K562 (cell line): ENCODE measurements around the gene ERCC6L. TPM values are rescaled to one million over a fixed set of nuclear protein-coding genes. Genes with fewer than 3 reads are reported as not detected.
A peak's percentile ranks its signal among the peaks of the same experiment; 100 is the strongest.

ENCODE experiments used
- CC2D1A ChIP-seq: fragments of 450-650 bp; IDR thresholded peaks from 2 replicates; pipeline ENCODE4 v1.6.1; 2017; ENCODE audit warnings: mild to moderate bottlenecking
- DMBX1 ChIP-seq: fragments of 250-450 bp; sonication (Bioruptor Pico); IDR thresholded peaks from 2 replicates; pipeline ENCODE4 v1.8.0; 2022; ENCODE audit warnings: inconsistent platforms, mild to moderate bottlenecking, moderate library complexity, borderline replicate concordance
- ETV1 ChIP-seq: fragments of 450-650 bp; conservative IDR thresholded peaks from 2 replicates; pipeline ENCODE4 v1.6.1; 2016; ENCODE audit warnings: missing genetic modification characterization, control low read depth, low read depth, missing compliant biosample characterization
- FOXJ3 ChIP-seq: sonication (generic); formaldehyde crosslinking; IDR thresholded peaks from 2 replicates; pipeline ENCODE4 v1.4.0; 2020; ENCODE audit warnings: mild to moderate bottlenecking, missing genetic modification reagents
- MEF2A ChIP-seq: IDR thresholded peaks from 2 replicates; pipeline ENCODE4 v1.6.1; 2011; ENCODE audit warnings: low read depth, mild to moderate bottlenecking, low read length, moderate library complexity; ENCODE audit not compliant: control insufficient read depth
- NCOA2 ChIP-seq, 2 experiments: fragments of 450-650 bp; IDR thresholded peaks; 2 replicates each; pipeline ENCODE4 v1.6.1; 2018; ENCODE audit warnings: mild to moderate bottlenecking in 2 of 2, moderate library complexity in 1 of 2; ENCODE audit not compliant: partially characterized antibody in 2 of 2
- NFIC ChIP-seq: fragments of 450-650 bp; IDR thresholded peaks from 2 replicates; pipeline ENCODE4 v1.6.1; 2017; ENCODE audit warnings: mild to moderate bottlenecking, inconsistent platforms
- NFYB ChIP-seq: IDR thresholded peaks from 2 replicates; pipeline ENCODE4 v1.6.1; 2011; ENCODE audit warnings: mild to moderate bottlenecking, moderate library complexity; ENCODE audit not compliant: insufficient read length; ENCODE audit errors: extremely low read depth
- PHF8 ChIP-seq: fragments of 200-600 bp; sonication (generic); IDR thresholded peaks from 2 replicates; pipeline ENCODE4 v1.6.1; 2012; ENCODE audit warnings: mixed run types, mild to moderate bottlenecking, inconsistent platforms, low read length, moderate library complexity, borderline replicate concordance
- POLR2A ChIP-seq: fragments of 450-650 bp; conservative IDR thresholded peaks from 2 replicates; pipeline ENCODE4 v1.6.1; 2016
- POLR2AphosphoS5 ChIP-seq: IDR thresholded peaks from 2 replicates; pipeline ENCODE4 v1.6.1; 2011; ENCODE audit warnings: mild to moderate bottlenecking, low read depth, low read length, moderate library complexity; ENCODE audit not compliant: control insufficient read depth, insufficient read depth
- PYGO2 ChIP-seq: fragments of 450-650 bp; IDR thresholded peaks from 2 replicates; pipeline ENCODE4 v1.6.1; 2016; ENCODE audit warnings: mild to moderate bottlenecking, missing genetic modification characterization, moderate library complexity, missing compliant biosample characterization
- RBBP5 ChIP-seq: fragments of 200-600 bp; sonication (generic); IDR thresholded peaks from 2 replicates; pipeline ENCODE4 v1.6.1; 2012; ENCODE audit warnings: borderline replicate concordance, mild to moderate bottlenecking, low read length, control low read depth, inconsistent platforms; ENCODE audit not compliant: insufficient read depth, poor library complexity, severe bottlenecking
- SMARCE1 ChIP-seq: fragments of 450-650 bp; IDR thresholded peaks from 2 replicates; pipeline ENCODE4 v1.7.1; 2016; ENCODE audit warnings: mild to moderate bottlenecking
- SP1 ChIP-seq: sonication (generic); formaldehyde crosslinking; IDR thresholded peaks from 2 replicates; pipeline ENCODE4 v1.8.1; 2022; ENCODE audit warnings: mild to moderate bottlenecking, missing genetic modification reagents
- TEAD1 ChIP-seq, 2 experiments: fragments of 450-650 bp in 1 of 2; sonication (generic) in 1 of 2; formaldehyde crosslinking; IDR thresholded peaks; 2 replicates each; pipeline versions ENCODE4 v1.4.0 to v1.8.0; 2020 to 2022; ENCODE audit warnings: mild to moderate bottlenecking in 2 of 2, missing genetic modification reagents in 1 of 2
- UBTF ChIP-seq, 2 experiments: IDR thresholded peaks; 2 replicates each; pipeline ENCODE4 v1.6.1; 2012; ENCODE audit warnings: improper control_type of control experiment in 2 of 2, low read depth in 2 of 2, low read length in 2 of 2, borderline replicate concordance in 1 of 2
- XRCC5 ChIP-seq: fragments of 200-400 bp; formaldehyde crosslinking; IDR thresholded peaks from 2 replicates; pipeline ENCODE4 v1.6.1; 2017; ENCODE audit warnings: low read depth, mild to moderate bottlenecking, low read length
- ZBTB7A ChIP-seq: IDR thresholded peaks from 2 replicates; pipeline ENCODE4 v1.6.1; 2011; ENCODE audit warnings: low read depth, mild to moderate bottlenecking, low read length, moderate library complexity, borderline replicate concordance; ENCODE audit not compliant: control insufficient read depth
- ZFP30 ChIP-seq: fragments of 250-450 bp; sonication (Bioruptor Pico); IDR thresholded peaks from 2 replicates; pipeline ENCODE4 v1.8.0; 2022; ENCODE audit warnings: moderate library complexity, mild to moderate bottlenecking, inconsistent platforms, borderline replicate concordance
- ZNF77 ChIP-seq: fragments of 250-450 bp; sonication (Bioruptor Pico); IDR thresholded peaks from 2 replicates; pipeline ENCODE4 v1.5.0; 2020
- polyA plus RNA-seq, 8 experiments: library from polyadenylated mRNA; depleted of rRNA in 4 of 8; stranded (reverse) in 5 of 8; unstranded in 3 of 8; fragments of >200 nt; fragmentation: Nextera tagmentation in 2 of 8; fragmentation: Illumina TruSeq in 1 of 8; extraction: Ambion mirVana in 2 of 8; extraction: Trizol in 1 of 8; gene quantifications; 2 replicates each; pipeline versions ENCODE4 v1.2.1 to v1.2.3, GENCODE V29; 2011 to 2014; ENCODE audit warnings: inconsistent platforms in 1 of 8, missing spikeins in 1 of 8
- total RNA-seq, 7 experiments: library from RNA; depleted of rRNA in 6 of 7; stranded (reverse); fragments of >200 nt in 6 of 7; fragmentation: Illumina TruSeq in 2 of 7; extraction: Trizol in 2 of 7; gene quantifications; 2 replicates each; pipeline versions ENCODE4 v1.2.1 to v1.2.3, GENCODE V29; 2011 to 2021; ENCODE audit warnings: low replicate concordance in 1 of 7
- TF ChIP-seq, protein P1 (sequence below): fragments of 200-800 bp; sonication (Bioruptor generic); IDR thresholded peaks from 2 replicates; pipeline ENCODE4 v1.6.1; 2017; ENCODE audit warnings: missing genetic modification characterization, missing compliant biosample characterization
- TF ChIP-seq, protein P2 (sequence below): fragments of 250-450 bp; sonication (Bioruptor Pico); IDR thresholded peaks from 2 replicates; pipeline ENCODE4 v1.5.0; 2021

The ERCC6L gene
- total and polyA plus RNA-seq, 9 of the 15 experiments (the other 6 are each of a cell fraction or from before 2014, with no cell fraction given): 6.4 to 17.4 (median 11.9) TPM

- TF ChIP-seq MEF2A (no peak), NFYB (peak; percentile 96), ZFP30 (no peak), ZBTB7A (0 out of 2 replicates have a peak, but pooled peaks have one; percentile 31), CC2D1A (no peak), RBBP5 (peak; percentile 79), NFIC (no peak), ETV1 (tag) (peak; percentile 21; the same call in 1 of the 2 replicates), TEAD1 (CRISPR knock-in tag; IDR thresholded peaks at IDR 0.05) (0 out of 4 replicates have a peak, but pooled peaks of 1 of the 2 experiments have one; percentile 39), DMBX1 (CRISPR knock-in tag) (no peak), SMARCE1 (no peak), POLR2AphosphoS5 (peak; percentile 37; the same call in 1 of the 2 replicates), PYGO2 (tag) (no peak), UBTF (IDR thresholded peaks at IDR 0.05; ENCODE audit: borderline replicate concordance in 1 of 2, low read depth in 2 of 2, low read length in 2 of 2) (no peak), SP1 (peak; percentile 43; the same call in 1 of the 2 replicates), PHF8 (peak; percentile 77; the same call in 1 of the 2 replicates), POLR2A (peak; percentile 76), XRCC5 (no peak), FOXJ3 (CRISPR knock-in tag) (no peak), ZNF77 (no peak), NCOA2 (IDR thresholded peaks at IDR 0.05; ENCODE audit: partially characterized antibody in 2 of 2) (peak in 1 of 2 experiments; percentile 97)
- TF ChIP-seq, protein P1, sequence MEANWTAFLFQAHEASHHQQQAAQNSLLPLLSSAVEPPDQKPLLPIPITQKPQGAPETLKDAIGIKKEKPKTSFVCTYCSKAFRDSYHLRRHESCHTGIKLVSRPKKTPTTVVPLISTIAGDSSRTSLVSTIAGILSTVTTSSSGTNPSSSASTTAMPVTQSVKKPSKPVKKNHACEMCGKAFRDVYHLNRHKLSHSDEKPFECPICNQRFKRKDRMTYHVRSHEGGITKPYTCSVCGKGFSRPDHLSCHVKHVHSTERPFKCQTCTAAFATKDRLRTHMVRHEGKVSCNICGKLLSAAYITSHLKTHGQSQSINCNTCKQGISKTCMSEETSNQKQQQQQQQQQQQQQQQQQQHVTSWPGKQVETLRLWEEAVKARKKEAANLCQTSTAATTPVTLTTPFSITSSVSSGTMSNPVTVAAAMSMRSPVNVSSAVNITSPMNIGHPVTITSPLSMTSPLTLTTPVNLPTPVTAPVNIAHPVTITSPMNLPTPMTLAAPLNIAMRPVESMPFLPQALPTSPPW: peak; percentile 77
- TF ChIP-seq, protein P2, sequence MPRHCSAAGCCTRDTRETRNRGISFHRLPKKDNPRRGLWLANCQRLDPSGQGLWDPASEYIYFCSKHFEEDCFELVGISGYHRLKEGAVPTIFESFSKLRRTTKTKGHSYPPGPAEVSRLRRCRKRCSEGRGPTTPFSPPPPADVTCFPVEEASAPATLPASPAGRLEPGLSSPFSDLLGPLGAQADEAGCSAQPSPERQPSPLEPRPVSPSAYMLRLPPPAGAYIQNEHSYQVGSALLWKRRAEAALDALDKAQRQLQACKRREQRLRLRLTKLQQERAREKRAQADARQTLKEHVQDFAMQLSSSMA: no peak
These were observed 57.4 kb downstream of the ERCC6L start, which contains the start of gene PIN4 (continued) for GRCh38 chrX:72181178-72182125.
